ENCODE results near the gene MCC.

DNA sequence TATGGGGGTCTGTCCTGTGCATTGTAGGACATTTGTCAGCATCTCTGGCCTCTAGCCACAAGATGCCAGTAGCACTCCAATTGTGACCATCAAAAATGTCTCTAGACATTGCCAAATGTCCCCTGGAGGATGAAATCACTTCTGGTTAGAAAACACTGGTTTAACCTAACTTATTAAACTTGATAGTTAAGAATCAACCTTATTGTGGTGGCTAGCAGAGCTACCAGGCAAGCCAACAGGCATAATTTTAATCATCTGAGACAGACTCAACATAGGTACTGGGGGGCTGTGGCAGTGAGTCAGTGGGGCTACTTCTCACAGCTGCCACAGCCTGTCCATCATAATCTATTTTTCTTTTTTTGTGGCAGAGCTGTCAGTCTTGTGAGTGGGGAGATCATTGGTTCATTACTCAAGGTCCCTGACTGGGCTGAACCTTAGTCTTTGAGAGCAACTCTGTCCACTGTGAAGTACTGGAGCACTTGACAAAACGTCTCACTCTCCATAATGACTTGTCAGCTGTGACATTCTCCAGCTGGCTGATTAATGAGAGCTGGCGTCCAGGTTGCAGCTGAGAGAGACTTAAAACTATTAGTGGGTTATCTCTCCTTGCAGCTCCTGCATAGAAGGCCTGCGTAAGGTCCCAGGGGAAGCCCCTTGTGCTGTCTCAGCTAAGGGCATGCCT lies 403.7 kb downstream of the MCC start:
- TF ChIP-seq, protein P1, sequence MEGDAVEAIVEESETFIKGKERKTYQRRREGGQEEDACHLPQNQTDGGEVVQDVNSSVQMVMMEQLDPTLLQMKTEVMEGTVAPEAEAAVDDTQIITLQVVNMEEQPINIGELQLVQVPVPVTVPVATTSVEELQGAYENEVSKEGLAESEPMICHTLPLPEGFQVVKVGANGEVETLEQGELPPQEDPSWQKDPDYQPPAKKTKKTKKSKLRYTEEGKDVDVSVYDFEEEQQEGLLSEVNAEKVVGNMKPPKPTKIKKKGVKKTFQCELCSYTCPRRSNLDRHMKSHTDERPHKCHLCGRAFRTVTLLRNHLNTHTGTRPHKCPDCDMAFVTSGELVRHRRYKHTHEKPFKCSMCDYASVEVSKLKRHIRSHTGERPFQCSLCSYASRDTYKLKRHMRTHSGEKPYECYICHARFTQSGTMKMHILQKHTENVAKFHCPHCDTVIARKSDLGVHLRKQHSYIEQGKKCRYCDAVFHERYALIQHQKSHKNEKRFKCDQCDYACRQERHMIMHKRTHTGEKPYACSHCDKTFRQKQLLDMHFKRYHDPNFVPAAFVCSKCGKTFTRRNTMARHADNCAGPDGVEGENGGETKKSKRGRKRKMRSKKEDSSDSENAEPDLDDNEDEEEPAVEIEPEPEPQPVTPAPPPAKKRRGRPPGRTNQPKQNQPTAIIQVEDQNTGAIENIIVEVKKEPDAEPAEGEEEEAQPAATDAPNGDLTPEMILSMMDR (IDR thresholded peaks at IDR 0.05) = peak; percentile 16; the same call in 1 of the 2 replicates
- TF ChIP-seq POLR2AphosphoS5 (IDR thresholded peaks at IDR 0.05; ENCODE audit: low read depth, low read length) = no peak
- TF ChIP-seq, protein P2, sequence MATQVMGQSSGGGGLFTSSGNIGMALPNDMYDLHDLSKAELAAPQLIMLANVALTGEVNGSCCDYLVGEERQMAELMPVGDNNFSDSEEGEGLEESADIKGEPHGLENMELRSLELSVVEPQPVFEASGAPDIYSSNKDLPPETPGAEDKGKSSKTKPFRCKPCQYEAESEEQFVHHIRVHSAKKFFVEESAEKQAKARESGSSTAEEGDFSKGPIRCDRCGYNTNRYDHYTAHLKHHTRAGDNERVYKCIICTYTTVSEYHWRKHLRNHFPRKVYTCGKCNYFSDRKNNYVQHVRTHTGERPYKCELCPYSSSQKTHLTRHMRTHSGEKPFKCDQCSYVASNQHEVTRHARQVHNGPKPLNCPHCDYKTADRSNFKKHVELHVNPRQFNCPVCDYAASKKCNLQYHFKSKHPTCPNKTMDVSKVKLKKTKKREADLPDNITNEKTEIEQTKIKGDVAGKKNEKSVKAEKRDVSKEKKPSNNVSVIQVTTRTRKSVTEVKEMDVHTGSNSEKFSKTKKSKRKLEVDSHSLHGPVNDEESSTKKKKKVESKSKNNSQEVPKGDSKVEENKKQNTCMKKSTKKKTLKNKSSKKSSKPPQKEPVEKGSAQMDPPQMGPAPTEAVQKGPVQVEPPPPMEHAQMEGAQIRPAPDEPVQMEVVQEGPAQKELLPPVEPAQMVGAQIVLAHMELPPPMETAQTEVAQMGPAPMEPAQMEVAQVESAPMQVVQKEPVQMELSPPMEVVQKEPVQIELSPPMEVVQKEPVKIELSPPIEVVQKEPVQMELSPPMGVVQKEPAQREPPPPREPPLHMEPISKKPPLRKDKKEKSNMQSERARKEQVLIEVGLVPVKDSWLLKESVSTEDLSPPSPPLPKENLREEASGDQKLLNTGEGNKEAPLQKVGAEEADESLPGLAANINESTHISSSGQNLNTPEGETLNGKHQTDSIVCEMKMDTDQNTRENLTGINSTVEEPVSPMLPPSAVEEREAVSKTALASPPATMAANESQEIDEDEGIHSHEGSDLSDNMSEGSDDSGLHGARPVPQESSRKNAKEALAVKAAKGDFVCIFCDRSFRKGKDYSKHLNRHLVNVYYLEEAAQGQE (IDR thresholded peaks at IDR 0.05; ENCODE audit: insufficient read depth in 1 of 2, low read depth in 2 of 2, low read length in 1 of 2) = no peak

Data from Panc1 (cell line).